Muscle of leg (tissue), 11 donors: ENCODE results near the gene SNRPF. TPM values are rescaled to one million over a fixed set of nuclear protein-coding genes. Genes with fewer than 3 reads are reported as not detected.

Experiments
- DNase-seq: peaks from one replicate; pipeline ENCODE4 v3.0.0; 2013
- H3K27ac ChIP-seq: one replicate; pipeline ENCODE4 v1.5.1; 2013; ENCODE audit warnings: mild to moderate bottlenecking, low read length, control low read depth
- H3K27me3 ChIP-seq: one replicate; pipeline ENCODE4 v1.6.1; 2013; ENCODE audit warnings: low read length; ENCODE audit not compliant: control insufficient read depth, insufficient read depth
- H3K36me3 ChIP-seq: one replicate; pipeline ENCODE4 v1.6.1; 2013; ENCODE audit warnings: low read length; ENCODE audit not compliant: control insufficient read depth, insufficient read depth
- H3K4me1 ChIP-seq: one replicate; pipeline ENCODE4 v1.6.1; 2013; ENCODE audit warnings: low read length; ENCODE audit not compliant: control insufficient read depth, insufficient read depth
- H3K4me3 ChIP-seq: one replicate; pipeline ENCODE4 v1.5.1; 2013; ENCODE audit warnings: low read length, control low read depth
- H3K9me3 ChIP-seq: replicated peaks from 2 replicates; pipeline ENCODE4 v1.6.1; 2013; ENCODE audit warnings: low read depth, low read length; ENCODE audit not compliant: control insufficient read depth
- WGBS: methylation state at CpG from one replicate; pipeline ENCODE4 v1.1.5; 2013; ENCODE audit warnings: missing lambda C conversion rate; ENCODE audit not compliant: insufficient coverage; 5-methylcytosine and 5-hydroxymethylcytosine counted together
- polyA plus RNA-seq, 8 donors: library from polyadenylated mRNA; unstranded; fragments of 120-200 nt; gene quantifications; one replicate each; pipeline versions ENCODE4 v1.2.1 to v1.2.3, GENCODE V29; 2013; ENCODE audit warnings: inconsistent platforms in 1 of 8, low replicate concordance in 1 of 8; ENCODE audit not compliant: insufficient read length in 8 of 8, insufficient read depth in 1 of 8
- total RNA-seq: library from RNA; stranded (reverse); fragments of 120-200 nt; gene quantifications from one replicate; pipeline ENCODE4 v1.2.4, GENCODE V29; 2013

The SNRPF gene
- total and polyA plus RNA-seq, 9 donors: 16.7 to 72.3 (median 63.2) TPM

DNA sequence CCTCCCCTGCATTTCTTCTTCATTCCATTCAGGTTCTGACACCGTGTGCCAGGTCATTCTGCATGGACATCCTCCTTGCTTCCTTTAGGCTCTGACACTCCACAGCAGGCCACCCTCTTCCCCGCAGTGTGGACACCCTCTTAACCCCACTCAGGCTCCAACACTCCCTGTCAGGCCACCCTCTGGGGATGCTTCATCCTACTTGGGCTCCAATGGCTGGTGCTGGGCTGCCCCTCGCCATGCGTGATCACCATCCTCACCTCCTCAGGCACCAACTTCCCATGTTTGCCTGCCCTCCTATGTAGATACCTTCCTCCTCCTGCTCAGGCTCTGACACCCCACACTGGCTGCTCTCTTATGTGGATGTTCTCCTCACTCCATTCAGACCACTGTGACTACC, 6.6 kb upstream of the SNRPF start:
- no peaks in the 10 kb centered on the region for H3K4me1 ChIP-seq
- H3K4me3 ChIP-seq: no peak overlapping the region
- DNase-seq: no peak
- no peaks in the 10 kb centered on the region for H3K36me3 ChIP-seq
- 86% methylated on average over 4 of the region's 4 CpGs for WGBS
- H3K9me3 ChIP-seq: no peaks in the 10 kb centered on the region
- H3K27ac ChIP-seq: no peak overlapping the region
- peaks cover 2% of the 10 kb centered on the region for H3K27me3 ChIP-seq

DNA sequence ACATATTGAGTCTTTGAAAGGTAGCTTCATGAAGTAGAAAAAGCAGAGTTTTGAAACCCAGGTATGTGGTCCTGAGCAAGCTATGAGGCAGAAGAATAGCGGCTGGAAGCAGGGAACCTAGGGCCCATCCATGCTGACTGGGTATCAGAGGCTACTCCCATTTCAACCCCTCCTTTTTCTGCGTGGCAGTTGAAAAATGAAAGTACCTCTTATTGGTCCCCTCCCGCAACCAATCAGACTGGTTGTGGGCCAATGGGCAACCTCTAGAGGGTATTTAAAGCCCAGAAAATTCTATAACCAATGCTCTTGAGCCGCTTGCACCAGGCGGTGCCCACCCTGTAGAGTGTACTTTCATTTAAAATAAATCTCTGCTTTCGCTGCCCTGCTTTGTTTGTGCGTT, 1.6 kb upstream of the SNRPF start:
- peaks cover 2% of the 10 kb centered on the region for H3K36me3 ChIP-seq
- H3K27me3 ChIP-seq: peaks cover 2% of the 10 kb centered on the region
- H3K4me3 ChIP-seq: no peak overlapping the region
- peaks cover 1% of the 10 kb centered on the region for H3K9me3 ChIP-seq
- WGBS: 95% methylated on average over 6 of the region's 7 CpGs
- peaks cover 9% of the 10 kb centered on the region for H3K4me1 ChIP-seq
- no peak overlapping the region for H3K27ac ChIP-seq
- DNase-seq: no peak

DNA sequence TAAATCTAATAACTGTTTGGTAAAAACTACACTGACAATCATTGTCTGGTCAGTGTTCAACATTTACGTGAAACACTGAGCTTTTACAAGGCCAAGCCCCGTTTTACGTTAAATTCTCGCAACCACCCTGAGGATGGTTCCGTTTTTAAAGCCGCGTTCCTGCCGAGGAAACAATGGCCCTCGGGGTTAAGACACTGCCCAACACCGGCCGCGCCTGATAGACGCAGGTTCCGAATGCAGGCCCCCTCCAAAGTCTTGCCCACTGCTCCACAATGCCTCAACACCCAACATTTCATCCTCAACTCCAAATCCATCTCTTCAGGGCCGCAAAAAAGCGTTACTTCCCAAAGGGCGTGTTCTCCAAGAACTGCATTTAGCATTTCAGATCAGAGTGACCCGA, 953 bp upstream of the SNRPF start:
- DNase-seq: no peak
- WGBS: 43% methylated on average over 18 of the region's 18 CpGs
- Histone ChIP-seq H3K27ac (no peak overlapping the region), H3K9me3 (peaks cover 2% of the 10 kb centered on the region), H3K27me3 (peaks cover 2% of the 10 kb centered on the region), H3K4me3 (no peak overlapping the region), H3K4me1 (peaks cover 9% of the 10 kb centered on the region), H3K36me3 (peaks cover 8% of the 10 kb centered on the region)

DNA sequence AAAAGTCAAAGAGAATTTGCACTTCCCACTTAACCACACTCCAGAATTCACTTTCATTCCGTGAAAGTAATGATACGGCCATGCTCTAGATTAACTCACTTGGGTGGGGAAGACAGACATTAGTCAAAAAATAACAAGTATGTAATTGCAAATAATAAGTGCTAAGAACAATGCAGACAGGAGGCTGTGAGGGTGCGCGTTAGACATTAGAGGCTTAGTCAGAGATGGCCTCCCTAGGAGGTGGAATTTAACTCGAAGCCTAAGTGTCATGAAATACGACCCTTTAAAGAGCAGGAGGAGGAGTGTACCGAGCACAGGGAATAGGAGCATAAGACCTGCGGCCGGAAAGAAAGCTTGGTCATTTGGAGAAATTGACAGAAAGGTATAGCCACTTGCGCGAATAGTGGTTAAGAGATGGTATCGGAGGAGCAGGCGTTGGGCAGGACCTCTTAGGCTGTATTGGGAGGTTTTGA, 628 bp downstream of the SNRPF start:
- peak overlapping the region; percentile 88 for H3K4me3 ChIP-seq
- WGBS: 3% methylated on average over 11 of the region's 13 CpGs
- H3K36me3 ChIP-seq: peaks cover 14% of the 10 kb centered on the region
- peaks cover 2% of the 10 kb centered on the region for H3K9me3 ChIP-seq
- peak overlapping the region; percentile 78 for H3K27ac ChIP-seq
- DNase-seq: peak; percentile 21
- H3K4me1 ChIP-seq: peaks cover 9% of the 10 kb centered on the region
- peaks cover 2% of the 10 kb centered on the region for H3K27me3 ChIP-seq

DNA sequence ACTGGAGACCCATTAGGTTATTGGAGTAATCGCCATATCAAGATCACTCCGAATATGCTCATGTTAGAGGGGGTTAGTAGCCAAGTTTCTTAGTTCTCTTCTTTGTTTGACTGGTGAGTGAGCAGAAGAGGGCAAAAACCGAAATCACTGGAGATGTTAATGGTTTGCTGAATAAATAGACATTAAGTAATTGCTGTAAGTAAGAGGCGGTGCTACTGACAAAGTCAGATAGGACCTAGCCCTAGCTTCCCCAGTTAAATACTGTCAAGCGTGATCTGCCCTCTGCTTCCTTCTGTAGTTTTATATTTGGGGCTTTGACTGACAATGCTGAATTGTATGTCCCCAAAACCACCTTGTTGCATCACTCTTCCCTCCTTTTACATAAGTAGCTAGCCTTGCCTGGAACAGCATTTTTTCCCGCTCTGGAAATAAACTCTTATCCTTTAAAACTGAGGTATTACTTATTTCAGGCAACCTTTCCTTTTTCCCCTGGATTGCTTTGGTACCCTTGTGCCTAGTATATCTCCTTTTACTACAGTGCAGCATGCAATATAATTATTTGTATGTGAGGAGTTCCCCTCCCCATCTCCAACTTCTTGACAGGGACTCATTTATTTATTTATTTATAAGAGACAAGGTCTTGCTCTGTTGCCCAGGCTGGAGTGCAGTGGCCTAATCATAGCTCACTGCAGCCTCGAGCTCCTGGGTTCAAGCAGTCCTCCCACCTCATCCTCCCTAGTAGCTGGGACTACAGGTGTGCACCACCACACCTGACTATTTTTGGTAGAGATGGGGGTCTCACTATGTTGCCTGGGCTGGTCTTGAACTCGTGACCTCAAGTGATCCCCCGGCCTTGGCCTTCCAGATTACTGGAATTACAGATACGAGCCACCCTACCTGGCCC, 1.4 kb downstream of the SNRPF start:
- Histone ChIP-seq H3K4me1 (peaks cover 9% of the 10 kb centered on the region), H3K36me3 (peaks cover 18% of the 10 kb centered on the region), H3K4me3 (peak overlapping the region; percentile 88), H3K9me3 (peaks cover 2% of the 10 kb centered on the region), H3K27ac (no peak overlapping the region), H3K27me3 (peaks cover 2% of the 10 kb centered on the region)
- no peak for DNase-seq
- 29% methylated on average over 2 of the region's 10 CpGs for WGBS

DNA sequence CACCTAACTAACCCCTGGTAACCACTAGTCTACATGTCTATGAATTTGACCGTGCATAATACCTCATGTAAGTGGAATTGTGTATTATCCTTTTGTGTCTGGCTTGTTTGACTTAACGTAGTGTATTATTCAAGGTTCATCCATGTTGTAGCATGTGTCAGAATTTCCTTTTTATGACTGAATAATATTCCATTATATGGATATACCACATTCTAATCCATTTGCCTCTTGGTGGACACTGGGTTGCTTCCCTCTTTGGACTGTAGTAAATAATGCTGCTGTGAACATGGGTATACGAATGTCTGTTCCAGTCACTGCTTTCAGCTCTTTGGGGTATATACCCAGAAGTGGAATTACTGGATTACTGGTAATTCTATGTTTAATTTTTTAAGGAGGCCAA, 3.3 kb downstream of the SNRPF start:
- Histone ChIP-seq H3K27me3 (no peaks in the 10 kb centered on the region), H3K4me3 (no peak overlapping the region), H3K9me3 (peaks cover 2% of the 10 kb centered on the region), H3K27ac (no peak overlapping the region), H3K4me1 (peaks cover 9% of the 10 kb centered on the region), H3K36me3 (peaks cover 18% of the 10 kb centered on the region)
- DNase-seq: no peak
- WGBS: no CpG with 5 or more reads among the region's 3 CpGs

DNA sequence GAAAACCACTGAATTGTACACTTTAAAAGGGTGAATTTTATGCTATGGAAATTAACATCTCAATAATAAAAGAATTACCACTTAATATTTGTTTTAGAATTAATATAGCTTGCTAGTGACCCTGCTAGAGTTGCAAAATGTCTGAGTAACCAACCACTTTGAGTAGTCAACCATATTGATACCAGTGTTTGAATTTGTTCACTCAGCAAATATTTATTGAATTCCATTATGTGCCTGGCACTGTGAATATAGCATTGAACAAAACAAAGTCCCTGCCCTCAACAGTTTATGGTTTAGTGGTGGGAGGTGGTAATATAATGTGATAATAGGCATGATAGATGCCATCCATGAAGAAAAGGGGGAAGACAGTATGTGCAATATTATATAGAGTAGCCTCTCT, 4.6 kb downstream of the SNRPF start:
- Histone ChIP-seq H3K9me3 (peaks cover 2% of the 10 kb centered on the region), H3K36me3 (peaks cover 21% of the 10 kb centered on the region), H3K4me1 (peaks cover 7% of the 10 kb centered on the region), H3K27ac (no peak overlapping the region), H3K27me3 (no peaks in the 10 kb centered on the region), H3K4me3 (no peak overlapping the region)
- DNase-seq: no peak

DNA sequence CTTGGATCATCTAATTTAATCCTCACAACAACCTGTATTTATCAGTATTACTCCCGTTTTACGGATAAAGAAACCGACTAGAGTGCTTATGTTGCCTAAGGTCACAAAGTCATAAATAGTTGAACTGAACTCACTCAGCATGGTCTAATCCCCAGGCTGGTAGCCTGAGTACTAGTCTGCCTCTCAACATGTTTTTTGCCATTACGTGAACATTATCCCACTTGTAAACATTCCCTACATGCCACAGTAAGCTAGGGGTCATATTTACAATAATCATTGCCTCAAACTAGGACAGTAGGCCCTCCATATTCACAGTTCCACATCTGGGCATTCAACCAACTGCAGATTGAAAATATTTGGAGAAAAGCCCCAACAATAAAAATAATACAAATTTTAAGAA, 12.1 kb downstream of the SNRPF start:
- WGBS: 72% methylated on average over 2 of the region's 4 CpGs
- Histone ChIP-seq H3K4me3 (no peak overlapping the region), H3K36me3 (peaks cover 8% of the 10 kb centered on the region), H3K27ac (no peak overlapping the region), H3K4me1 (no peaks in the 10 kb centered on the region), H3K9me3 (no peaks in the 10 kb centered on the region), H3K27me3 (no peaks in the 10 kb centered on the region)
- no peak for DNase-seq

DNA sequence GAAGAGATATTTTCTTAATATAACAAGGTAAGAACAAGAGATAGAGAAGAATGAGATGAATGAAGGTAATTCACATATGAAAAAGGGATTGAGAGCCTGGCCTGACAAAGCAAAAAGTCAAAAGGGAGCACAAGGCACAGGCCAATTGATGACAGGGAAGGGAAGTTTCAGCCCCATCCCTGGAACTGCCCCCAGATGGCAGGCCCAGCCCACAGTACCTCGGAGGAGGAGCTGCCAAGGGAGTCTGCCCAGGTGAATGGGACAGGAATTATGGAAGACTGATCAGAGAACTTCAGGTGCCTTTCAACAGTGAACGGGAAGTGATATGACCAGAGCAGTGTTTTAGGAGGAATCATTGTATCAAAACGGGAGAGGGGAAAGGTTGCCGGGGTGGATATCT, 15.7 kb downstream of the SNRPF start:
- DNase-seq: no peak
- no peak overlapping the region for H3K4me3 ChIP-seq
- 85% methylated on average over 4 of the region's 4 CpGs for WGBS
- no peaks in the 10 kb centered on the region for H3K4me1 ChIP-seq
- no peaks in the 10 kb centered on the region for H3K36me3 ChIP-seq
- no peaks in the 10 kb centered on the region for H3K9me3 ChIP-seq
- no peaks in the 10 kb centered on the region for H3K27me3 ChIP-seq
- no peak overlapping the region for H3K27ac ChIP-seq

DNA sequence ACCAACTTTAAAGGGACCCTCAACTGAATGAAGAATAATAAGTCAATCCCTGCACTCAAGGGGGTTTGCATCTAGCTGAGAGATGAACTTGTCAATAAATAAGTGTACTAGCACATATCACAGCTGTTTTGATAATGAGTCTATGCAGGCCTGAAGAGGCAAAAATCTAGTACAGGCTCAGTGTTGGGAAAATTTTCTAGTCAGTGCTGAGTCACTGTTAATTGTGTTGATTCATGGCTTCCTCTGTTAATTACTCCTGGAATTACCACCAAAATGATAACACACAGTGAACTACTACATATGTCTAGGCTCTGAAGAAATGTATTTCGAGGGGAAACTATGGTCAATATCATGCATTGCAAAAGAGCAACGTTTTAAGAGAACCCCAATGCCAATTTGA, 18.9 kb downstream of the SNRPF start:
- H3K4me3 ChIP-seq: no peak overlapping the region

More for the DNA sequence above, 18.9 kb downstream of the SNRPF start:
- no peak for DNase-seq
- Histone ChIP-seq H3K27ac (no peak overlapping the region), H3K36me3 (no peaks in the 10 kb centered on the region), H3K9me3 (no peaks in the 10 kb centered on the region), H3K4me1 (no peaks in the 10 kb centered on the region), H3K27me3 (no peaks in the 10 kb centered on the region)
- WGBS: no CpG with 5 or more reads among the region's 2 CpGs
